Fibroblast of the conjunctiva (primary cell): ENCODE data around the gene PPP1R1B.

Source experiments
- DNase-seq: peaks from one replicate; pipeline ENCODE4 v3.0.0-alpha.2; 2010; ENCODE audit warnings: low read depth

PPP1R1B gene

DNA sequence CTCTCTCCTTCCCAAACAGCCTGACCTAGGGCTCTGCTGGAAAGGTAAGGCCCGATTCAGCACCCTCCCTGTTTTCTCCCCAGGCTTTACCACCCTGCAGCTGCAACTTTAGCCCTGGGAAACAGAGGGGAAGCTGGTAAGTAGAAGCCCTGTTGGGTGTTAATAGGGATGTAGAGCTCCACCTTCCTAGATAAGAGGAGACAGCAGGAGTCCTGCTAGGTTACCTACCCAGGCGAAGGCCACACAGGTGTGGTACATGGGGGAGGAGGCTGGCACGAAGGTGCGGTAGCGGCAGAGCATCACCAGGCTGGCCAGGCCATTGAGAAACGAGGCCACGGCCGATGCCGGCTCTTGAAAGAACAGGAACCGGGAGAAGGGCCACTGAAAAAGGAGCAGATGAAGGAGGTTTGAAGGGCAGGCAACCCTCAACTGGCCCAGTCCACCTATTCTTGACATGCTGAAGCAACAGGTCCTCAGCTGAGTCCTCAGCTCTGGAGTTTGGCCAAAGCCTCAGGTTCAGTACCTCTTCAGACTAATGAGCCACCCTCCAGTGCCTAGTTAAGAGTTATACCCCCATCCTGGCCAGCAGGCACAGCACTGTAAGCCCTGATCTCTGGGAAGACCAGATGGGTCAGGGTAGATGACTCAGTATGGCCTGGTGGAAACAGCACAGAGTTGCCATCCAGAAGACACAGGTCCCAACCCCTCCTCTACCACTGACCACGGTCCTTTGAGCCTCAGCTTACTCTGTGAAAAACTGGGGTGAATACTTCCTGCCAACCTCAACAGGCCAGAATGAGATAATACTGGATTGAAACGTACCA is 57.8 kb downstream of the PPP1R1B start:
- no peak for DNase-seq
